ENCODE measurements around the gene ATAT1. TPM values are rescaled to one million over a fixed set of nuclear protein-coding genes. Genes with fewer than 3 reads are reported as not detected.

ATAT1 gene
- total and polyA plus RNA-seq, 10 of the 15 experiments (the other 5 are each of a cell fraction or from before 2014, with no cell fraction given), result 1.1 to 14.2 (median 6.9) TPM

DNA sequence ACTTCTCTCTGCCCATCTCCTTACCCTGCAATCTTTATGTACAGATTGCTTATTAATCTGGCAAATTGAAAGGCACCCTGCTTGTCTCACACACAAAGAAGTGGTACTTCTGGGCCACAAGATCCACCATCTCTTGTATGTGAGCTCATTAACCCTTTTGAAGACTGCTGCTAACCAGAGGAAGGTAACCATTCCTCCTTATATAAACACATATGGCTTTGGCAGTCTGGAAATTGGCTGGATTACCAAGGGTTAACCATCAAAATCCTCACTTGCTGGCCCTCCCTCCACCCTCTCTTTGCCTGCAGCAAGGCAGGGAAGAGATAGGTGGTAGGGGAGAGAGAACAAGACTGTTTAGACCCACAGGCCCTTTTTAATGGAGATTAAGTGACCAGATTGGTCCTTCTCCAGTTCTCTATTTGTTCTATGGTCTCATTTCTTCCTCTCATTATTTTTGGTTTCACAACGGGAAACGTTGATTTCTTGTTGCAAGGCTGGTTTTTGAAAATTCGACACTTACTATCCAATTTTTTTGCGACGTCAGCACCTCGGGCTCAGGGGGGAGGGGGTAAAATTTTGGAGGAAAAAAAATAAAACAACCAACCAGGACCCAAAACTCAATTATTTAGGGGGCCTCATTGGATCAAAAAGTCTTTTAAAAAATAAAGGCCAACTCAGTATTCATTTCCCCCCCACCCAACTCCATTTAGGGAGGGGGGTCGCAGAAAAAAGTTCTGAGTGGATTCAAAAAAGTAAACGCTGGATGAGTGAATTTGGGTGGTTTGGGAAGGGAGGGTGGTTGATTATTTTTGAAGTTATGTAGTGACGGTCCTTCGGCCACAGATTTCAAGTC lies 10.5 kb upstream of the ATAT1 start (continued):
- TF ChIP-seq IRF4 (IDR thresholded peaks at IDR 0.05; ENCODE audit: low read depth, low read length), result no peak
- no peak for TF ChIP-seq FOS (IDR thresholded peaks at IDR 0.05; ENCODE audit: borderline replicate concordance, extremely low read depth, insufficient read length)
- no peak for TF ChIP-seq SP1 (IDR thresholded peaks at IDR 0.05; ENCODE audit: low read depth, low read length)
- TF ChIP-seq, protein P1, sequence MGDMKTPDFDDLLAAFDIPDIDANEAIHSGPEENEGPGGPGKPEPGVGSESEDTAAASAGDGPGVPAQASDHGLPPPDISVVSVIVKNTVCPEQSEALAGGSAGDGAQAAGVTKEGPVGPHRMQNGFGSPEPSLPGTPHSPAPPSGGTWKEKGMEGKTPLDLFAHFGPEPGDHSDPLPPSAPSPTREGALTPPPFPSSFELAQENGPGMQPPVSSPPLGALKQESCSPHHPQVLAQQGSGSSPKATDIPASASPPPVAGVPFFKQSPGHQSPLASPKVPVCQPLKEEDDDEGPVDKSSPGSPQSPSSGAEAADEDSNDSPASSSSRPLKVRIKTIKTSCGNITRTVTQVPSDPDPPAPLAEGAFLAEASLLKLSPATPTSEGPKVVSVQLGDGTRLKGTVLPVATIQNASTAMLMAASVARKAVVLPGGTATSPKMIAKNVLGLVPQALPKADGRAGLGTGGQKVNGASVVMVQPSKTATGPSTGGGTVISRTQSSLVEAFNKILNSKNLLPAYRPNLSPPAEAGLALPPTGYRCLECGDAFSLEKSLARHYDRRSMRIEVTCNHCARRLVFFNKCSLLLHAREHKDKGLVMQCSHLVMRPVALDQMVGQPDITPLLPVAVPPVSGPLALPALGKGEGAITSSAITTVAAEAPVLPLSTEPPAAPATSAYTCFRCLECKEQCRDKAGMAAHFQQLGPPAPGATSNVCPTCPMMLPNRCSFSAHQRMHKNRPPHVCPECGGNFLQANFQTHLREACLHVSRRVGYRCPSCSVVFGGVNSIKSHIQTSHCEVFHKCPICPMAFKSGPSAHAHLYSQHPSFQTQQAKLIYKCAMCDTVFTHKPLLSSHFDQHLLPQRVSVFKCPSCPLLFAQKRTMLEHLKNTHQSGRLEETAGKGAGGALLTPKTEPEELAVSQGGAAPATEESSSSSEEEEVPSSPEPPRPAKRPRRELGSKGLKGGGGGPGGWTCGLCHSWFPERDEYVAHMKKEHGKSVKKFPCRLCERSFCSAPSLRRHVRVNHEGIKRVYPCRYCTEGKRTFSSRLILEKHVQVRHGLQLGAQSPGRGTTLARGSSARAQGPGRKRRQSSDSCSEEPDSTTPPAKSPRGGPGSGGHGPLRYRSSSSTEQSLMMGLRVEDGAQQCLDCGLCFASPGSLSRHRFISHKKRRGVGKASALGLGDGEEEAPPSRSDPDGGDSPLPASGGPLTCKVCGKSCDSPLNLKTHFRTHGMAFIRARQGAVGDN (IDR thresholded peaks at IDR 0.05), result no peak; the same call in 1 of the 2 replicates
- no peak for TF ChIP-seq TAF1 (IDR thresholded peaks at IDR 0.05; ENCODE audit: borderline replicate concordance, low read depth, low read length)
- no peak for TF ChIP-seq NRF1 (conservative IDR thresholded peaks at IDR 0.05; ENCODE audit: low read depth, low read length)
- TF ChIP-seq BACH1 (IDR thresholded peaks at IDR 0.05; ENCODE audit: borderline replicate concordance), result 0 out of 2 replicates have a peak, but pooled peaks have one; percentile 73
- TF ChIP-seq CREB1 (IDR thresholded peaks at IDR 0.05; ENCODE audit: low read depth), result no peak; the same call in 1 of the 2 replicates
- TF ChIP-seq GABPA (IDR thresholded peaks at IDR 0.05; ENCODE audit: low read depth), result no peak
- TF ChIP-seq BCL11A (IDR thresholded peaks at IDR 0.05; ENCODE audit: low read depth, low read length), result 0 out of 2 replicates have a peak, but pooled peaks have one; percentile 27
- TF ChIP-seq, protein P2, sequence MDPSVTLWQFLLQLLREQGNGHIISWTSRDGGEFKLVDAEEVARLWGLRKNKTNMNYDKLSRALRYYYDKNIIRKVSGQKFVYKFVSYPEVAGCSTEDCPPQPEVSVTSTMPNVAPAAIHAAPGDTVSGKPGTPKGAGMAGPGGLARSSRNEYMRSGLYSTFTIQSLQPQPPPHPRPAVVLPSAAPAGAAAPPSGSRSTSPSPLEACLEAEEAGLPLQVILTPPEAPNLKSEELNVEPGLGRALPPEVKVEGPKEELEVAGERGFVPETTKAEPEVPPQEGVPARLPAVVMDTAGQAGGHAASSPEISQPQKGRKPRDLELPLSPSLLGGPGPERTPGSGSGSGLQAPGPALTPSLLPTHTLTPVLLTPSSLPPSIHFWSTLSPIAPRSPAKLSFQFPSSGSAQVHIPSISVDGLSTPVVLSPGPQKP (IDR thresholded peaks at IDR 0.05; ENCODE audit: low read depth, low read length), result no peak
- no peak for TF ChIP-seq NBN (IDR thresholded peaks at IDR 0.05)
- TF ChIP-seq NFYB (IDR thresholded peaks at IDR 0.05; ENCODE audit: insufficient read depth, low read depth, low read length), result no peak
- TF ChIP-seq, protein P3, sequence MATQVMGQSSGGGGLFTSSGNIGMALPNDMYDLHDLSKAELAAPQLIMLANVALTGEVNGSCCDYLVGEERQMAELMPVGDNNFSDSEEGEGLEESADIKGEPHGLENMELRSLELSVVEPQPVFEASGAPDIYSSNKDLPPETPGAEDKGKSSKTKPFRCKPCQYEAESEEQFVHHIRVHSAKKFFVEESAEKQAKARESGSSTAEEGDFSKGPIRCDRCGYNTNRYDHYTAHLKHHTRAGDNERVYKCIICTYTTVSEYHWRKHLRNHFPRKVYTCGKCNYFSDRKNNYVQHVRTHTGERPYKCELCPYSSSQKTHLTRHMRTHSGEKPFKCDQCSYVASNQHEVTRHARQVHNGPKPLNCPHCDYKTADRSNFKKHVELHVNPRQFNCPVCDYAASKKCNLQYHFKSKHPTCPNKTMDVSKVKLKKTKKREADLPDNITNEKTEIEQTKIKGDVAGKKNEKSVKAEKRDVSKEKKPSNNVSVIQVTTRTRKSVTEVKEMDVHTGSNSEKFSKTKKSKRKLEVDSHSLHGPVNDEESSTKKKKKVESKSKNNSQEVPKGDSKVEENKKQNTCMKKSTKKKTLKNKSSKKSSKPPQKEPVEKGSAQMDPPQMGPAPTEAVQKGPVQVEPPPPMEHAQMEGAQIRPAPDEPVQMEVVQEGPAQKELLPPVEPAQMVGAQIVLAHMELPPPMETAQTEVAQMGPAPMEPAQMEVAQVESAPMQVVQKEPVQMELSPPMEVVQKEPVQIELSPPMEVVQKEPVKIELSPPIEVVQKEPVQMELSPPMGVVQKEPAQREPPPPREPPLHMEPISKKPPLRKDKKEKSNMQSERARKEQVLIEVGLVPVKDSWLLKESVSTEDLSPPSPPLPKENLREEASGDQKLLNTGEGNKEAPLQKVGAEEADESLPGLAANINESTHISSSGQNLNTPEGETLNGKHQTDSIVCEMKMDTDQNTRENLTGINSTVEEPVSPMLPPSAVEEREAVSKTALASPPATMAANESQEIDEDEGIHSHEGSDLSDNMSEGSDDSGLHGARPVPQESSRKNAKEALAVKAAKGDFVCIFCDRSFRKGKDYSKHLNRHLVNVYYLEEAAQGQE (IDR thresholded peaks at IDR 0.05; ENCODE audit: low read depth, low read length), result no peak
- no peak for TF ChIP-seq ZZZ3 (IDR thresholded peaks at IDR 0.05; ENCODE audit: control insufficient read depth, insufficient read length, low read depth)

Data from GM12878 (cell line).